Tibial nerve (tissue), 4 donors: ENCODE results near the gene MCF2L.

Experiments used
- EP300 ChIP-seq, 2 donors: sonication (generic); formaldehyde crosslinking; IDR thresholded peaks; one replicate each; pipeline ENCODE4 v1.6.1; 2017; ENCODE audit warnings: antibody characterized with exemption in 2 of 2, mild to moderate bottlenecking in 1 of 2
- POLR2A ChIP-seq, 2 donors: fragments of 450-650 bp; IDR thresholded peaks; one replicate each; pipeline ENCODE4 v1.6.1; 2017; ENCODE audit warnings: antibody characterized with exemption in 2 of 2, mild to moderate bottlenecking in 2 of 2, moderate library complexity in 2 of 2
- TF ChIP-seq, protein P1 (sequence below), 5 experiments: fragments of 200-600 bp in 3 of 5; fragments of 450-650 bp in 2 of 5; sonication (generic) in 3 of 5; IDR thresholded peaks; one replicate each; pipeline ENCODE4 v1.5.1; 2016 to 2019; ENCODE audit warnings: antibody characterized with exemption in 5 of 5, mild to moderate bottlenecking in 3 of 5, moderate library complexity in 2 of 5

GRCh38 chr13:112986470-112986869 lies 17.5 kb downstream of the MCF2L start:
- TF ChIP-seq, protein P1, sequence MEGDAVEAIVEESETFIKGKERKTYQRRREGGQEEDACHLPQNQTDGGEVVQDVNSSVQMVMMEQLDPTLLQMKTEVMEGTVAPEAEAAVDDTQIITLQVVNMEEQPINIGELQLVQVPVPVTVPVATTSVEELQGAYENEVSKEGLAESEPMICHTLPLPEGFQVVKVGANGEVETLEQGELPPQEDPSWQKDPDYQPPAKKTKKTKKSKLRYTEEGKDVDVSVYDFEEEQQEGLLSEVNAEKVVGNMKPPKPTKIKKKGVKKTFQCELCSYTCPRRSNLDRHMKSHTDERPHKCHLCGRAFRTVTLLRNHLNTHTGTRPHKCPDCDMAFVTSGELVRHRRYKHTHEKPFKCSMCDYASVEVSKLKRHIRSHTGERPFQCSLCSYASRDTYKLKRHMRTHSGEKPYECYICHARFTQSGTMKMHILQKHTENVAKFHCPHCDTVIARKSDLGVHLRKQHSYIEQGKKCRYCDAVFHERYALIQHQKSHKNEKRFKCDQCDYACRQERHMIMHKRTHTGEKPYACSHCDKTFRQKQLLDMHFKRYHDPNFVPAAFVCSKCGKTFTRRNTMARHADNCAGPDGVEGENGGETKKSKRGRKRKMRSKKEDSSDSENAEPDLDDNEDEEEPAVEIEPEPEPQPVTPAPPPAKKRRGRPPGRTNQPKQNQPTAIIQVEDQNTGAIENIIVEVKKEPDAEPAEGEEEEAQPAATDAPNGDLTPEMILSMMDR (IDR thresholded peaks at IDR 0.05): no peak
- TF ChIP-seq POLR2A (IDR thresholded peaks at IDR 0.05): no peak
- TF ChIP-seq EP300 (IDR thresholded peaks at IDR 0.05): no peak
